Lower lobe of right lung (tissue), 2 donors: ENCODE data around the gene RGS7BP. TPM values are rescaled to one million over a fixed set of nuclear protein-coding genes. Genes with fewer than 3 reads are reported as not detected.

Experiments used
- ATAC-seq, 2 donors: fragments of 200-7000 bp; cut with Tn5 transposase; one replicate each; pipeline ENCODE4 v1.9.1; 2020 to 2022; ENCODE audit warnings: mild to moderate bottlenecking in 2 of 2, moderate library complexity in 2 of 2
- DNase-seq: peaks from one replicate; pipeline ENCODE4 v3.0.0-alpha.2; 2020
- H3K27ac ChIP-seq: fragments of 200-600 bp; one replicate; pipeline ENCODE4 v1.8.0; 2022
- H3K27me3 ChIP-seq: fragments of 200-600 bp; one replicate; pipeline ENCODE4 v1.8.0; 2022; ENCODE audit warnings: low read depth
- H3K36me3 ChIP-seq: fragments of 200-600 bp; one replicate; pipeline ENCODE4 v1.8.0; 2022; ENCODE audit warnings: mild to moderate bottlenecking
- H3K4me1 ChIP-seq: fragments of 200-600 bp; one replicate; pipeline ENCODE4 v1.8.0; 2022
- H3K4me3 ChIP-seq: fragments of 200-600 bp; one replicate; pipeline ENCODE4 v1.8.0; 2022; ENCODE audit warnings: mild to moderate bottlenecking
- H3K9me3 ChIP-seq: fragments of 200-600 bp; one replicate; pipeline ENCODE4 v1.8.0; 2022
- CTCF ChIP-seq: fragments of 200-600 bp; IDR thresholded peaks from one replicate; pipeline ENCODE4 v1.8.0; 2022; ENCODE audit warnings: antibody characterized with exemption, mild to moderate bottlenecking
- intact Hi-C: fragments of 100-400 bp; cut with DNase I; formaldehyde crosslinking; loops from one replicate; pipeline ENCODE4 v1.11.0; 2022
- total RNA-seq: library from RNA; stranded (reverse); fragmentation: NEBNext Ultra II Directional; extraction: Animal tissue kit (Norgen Biotek cat#: 25700); gene quantifications from one replicate; pipeline ENCODE4 v1.2.1, GENCODE V29; 2021
- donor health status: DM: no; HTN: yes; CAD: no; lungs with severe emphysema.

The RGS7BP gene
- total RNA-seq, 1 donor from 2014 or later = 1.6 TPM

- TF ChIP-seq CTCF = no peak
- no peaks in the 10 kb centered on the region for H3K9me3 ChIP-seq
- intact Hi-C loops = no loop called here
Measured at GRCh38 chr5:64507264-64507605, 1.4 kb downstream of the RGS7BP start.

GRCh38 chr5:64509828-64510227 lies 4.0 kb downstream of the RGS7BP start:
- H3K4me3 ChIP-seq = no peak overlapping the region
- H3K36me3 ChIP-seq = no peaks in the 10 kb centered on the region
- TF ChIP-seq CTCF = no peak
- no peaks in the 10 kb centered on the region for H3K9me3 ChIP-seq
- H3K4me1 ChIP-seq = peaks cover 5% of the 10 kb centered on the region
- peaks cover 30% of the 10 kb centered on the region for H3K27me3 ChIP-seq
- ATAC-seq (no peak), DNase-seq (no peak)
- intact Hi-C loops = no loop called here
- no peak overlapping the region for H3K27ac ChIP-seq

More at GRCh38 chr5:64507264-64507605, 1.4 kb downstream of the RGS7BP start:
- peak overlapping the region; percentile 54 for H3K4me3 ChIP-seq
- peaks cover 5% of the 10 kb centered on the region for H3K4me1 ChIP-seq
- peaks cover 37% of the 10 kb centered on the region for H3K27me3 ChIP-seq
- ATAC-seq = no peak
- H3K36me3 ChIP-seq = no peaks in the 10 kb centered on the region
- no peak for DNase-seq
- H3K27ac ChIP-seq = no peak overlapping the region

- Histone ChIP-seq H3K27ac (no peak overlapping the region), H3K4me3 (no peak overlapping the region), H3K27me3 (no peaks in the 10 kb centered on the region), H3K9me3 (no peaks in the 10 kb centered on the region), H3K4me1 (no peaks in the 10 kb centered on the region), H3K36me3 (no peaks in the 10 kb centered on the region)
- ATAC-seq (no peak), DNase-seq (no peak)
- intact Hi-C loops = no loop called here
- no peak for TF ChIP-seq CTCF
Measured at GRCh38 chr5:64513492-64513891, 7.7 kb downstream of the RGS7BP start.

GRCh38 chr5:64514612-64515011 lies 8.8 kb downstream of the RGS7BP start:
- ATAC-seq (no peak), DNase-seq (no peak)
- Histone ChIP-seq H3K27ac (no peak overlapping the region), H3K9me3 (no peaks in the 10 kb centered on the region), H3K4me1 (no peaks in the 10 kb centered on the region), H3K4me3 (no peak overlapping the region), H3K36me3 (no peaks in the 10 kb centered on the region), H3K27me3 (no peaks in the 10 kb centered on the region)
- intact Hi-C loops = no loop called here
- TF ChIP-seq CTCF = no peak

GRCh38 chr5:64516216-64516615 lies 10.4 kb downstream of the RGS7BP start:
- intact Hi-C loops = no loop called here
- Histone ChIP-seq H3K27me3 (no peaks in the 10 kb centered on the region), H3K4me3 (no peak overlapping the region), H3K9me3 (no peaks in the 10 kb centered on the region), H3K36me3 (no peaks in the 10 kb centered on the region), H3K27ac (no peak overlapping the region), H3K4me1 (no peaks in the 10 kb centered on the region)
- no peak for ATAC-seq
- TF ChIP-seq CTCF = no peak
- no peak for DNase-seq

- DNase-seq (no peak), ATAC-seq (no peak)
- Histone ChIP-seq H3K36me3 (no peaks in the 10 kb centered on the region), H3K4me3 (no peak overlapping the region), H3K27ac (no peak overlapping the region), H3K4me1 (no peaks in the 10 kb centered on the region), H3K27me3 (no peaks in the 10 kb centered on the region), H3K9me3 (no peaks in the 10 kb centered on the region)
- intact Hi-C loops = no loop called here
- TF ChIP-seq CTCF = no peak
Measured at GRCh38 chr5:64518793-64519192, 13.0 kb downstream of the RGS7BP start.
